Endothelial cell of umbilical vein (primary cell): ENCODE measurements around the gene NTMT1.

ENCODE experiments used
- EZH2 ChIP-seq: IDR thresholded peaks from 2 replicates; pipeline ENCODE4 v1.6.1; 2012; ENCODE audit warnings: borderline replicate concordance, low read depth, mild to moderate bottlenecking, moderate library complexity, low read length, inconsistent platforms; ENCODE audit not compliant: severe bottlenecking
- FOS ChIP-seq: IDR thresholded peaks from 2 replicates; pipeline ENCODE4 v1.6.1; 2011; ENCODE audit warnings: mild to moderate bottlenecking, low read length, moderate library complexity, borderline replicate concordance; ENCODE audit not compliant: insufficient read depth
- JUN ChIP-seq: IDR thresholded peaks from 2 replicates; pipeline ENCODE4 v1.6.1; 2011; ENCODE audit warnings: borderline replicate concordance, low read depth; ENCODE audit not compliant: insufficient read length, insufficient read depth
- MYC ChIP-seq: IDR thresholded peaks from one replicate; pipeline ENCODE4 v1.6.1; 2011; ENCODE audit warnings: mild to moderate bottlenecking, low read depth, low read length
- POLR2A ChIP-seq: IDR thresholded peaks from 2 replicates; pipeline ENCODE4 v1.6.1; 2012; ENCODE audit warnings: low read depth, mild to moderate bottlenecking, control low read depth, low read length
- POLR2AphosphoS5 ChIP-seq: IDR thresholded peaks from 2 replicates; pipeline ENCODE4 v1.6.1; 2012; ENCODE audit warnings: low read depth, mild to moderate bottlenecking, control low read depth, low read length, moderate library complexity; ENCODE audit not compliant: insufficient read depth
- TF ChIP-seq, protein P1 (sequence below): IDR thresholded peaks from 2 replicates; pipeline ENCODE4 v1.6.1; 2011; ENCODE audit not compliant: insufficient read depth, insufficient read length
- TF ChIP-seq, protein P2 (sequence below), 2 donors: IDR thresholded peaks; 1 replicate in 1 of 2; 2 replicates in 1 of 2; pipeline ENCODE4 v1.5.1; 2011; ENCODE audit warnings: low read length in 2 of 2, mild to moderate bottlenecking in 2 of 2, moderate library complexity in 2 of 2, control low read depth in 1 of 2, inconsistent platforms in 1 of 2, low read depth in 1 of 2; ENCODE audit not compliant: insufficient read depth in 1 of 2; ENCODE audit errors: extremely low read depth in 1 of 2

DNA sequence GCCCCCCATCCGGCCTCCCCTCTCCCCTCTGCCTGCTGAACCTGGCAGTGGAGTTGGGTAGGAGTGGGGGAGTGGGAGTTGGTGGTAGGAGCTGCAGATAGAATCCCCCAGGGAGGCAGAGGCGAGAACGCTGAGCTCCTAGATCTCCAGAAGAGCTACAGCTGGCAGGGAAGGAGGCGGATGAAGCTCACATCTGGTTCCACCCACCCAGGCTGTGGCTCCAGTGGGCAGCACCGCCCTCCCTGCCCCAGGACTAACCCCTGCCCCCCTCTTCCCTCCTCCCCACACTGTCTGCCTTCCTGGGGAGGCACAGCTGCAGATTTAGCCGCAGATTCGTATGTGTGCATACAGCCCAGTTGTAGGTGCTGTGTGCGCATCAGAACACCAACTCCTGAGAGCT lies 39.3 kb upstream of the NTMT1 start:
- TF ChIP-seq, protein P1, sequence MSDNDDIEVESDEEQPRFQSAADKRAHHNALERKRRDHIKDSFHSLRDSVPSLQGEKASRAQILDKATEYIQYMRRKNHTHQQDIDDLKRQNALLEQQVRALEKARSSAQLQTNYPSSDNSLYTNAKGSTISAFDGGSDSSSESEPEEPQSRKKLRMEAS = no peak
- no peak for TF ChIP-seq POLR2AphosphoS5
- TF ChIP-seq EZH2 = no peak
- TF ChIP-seq, protein P2, sequence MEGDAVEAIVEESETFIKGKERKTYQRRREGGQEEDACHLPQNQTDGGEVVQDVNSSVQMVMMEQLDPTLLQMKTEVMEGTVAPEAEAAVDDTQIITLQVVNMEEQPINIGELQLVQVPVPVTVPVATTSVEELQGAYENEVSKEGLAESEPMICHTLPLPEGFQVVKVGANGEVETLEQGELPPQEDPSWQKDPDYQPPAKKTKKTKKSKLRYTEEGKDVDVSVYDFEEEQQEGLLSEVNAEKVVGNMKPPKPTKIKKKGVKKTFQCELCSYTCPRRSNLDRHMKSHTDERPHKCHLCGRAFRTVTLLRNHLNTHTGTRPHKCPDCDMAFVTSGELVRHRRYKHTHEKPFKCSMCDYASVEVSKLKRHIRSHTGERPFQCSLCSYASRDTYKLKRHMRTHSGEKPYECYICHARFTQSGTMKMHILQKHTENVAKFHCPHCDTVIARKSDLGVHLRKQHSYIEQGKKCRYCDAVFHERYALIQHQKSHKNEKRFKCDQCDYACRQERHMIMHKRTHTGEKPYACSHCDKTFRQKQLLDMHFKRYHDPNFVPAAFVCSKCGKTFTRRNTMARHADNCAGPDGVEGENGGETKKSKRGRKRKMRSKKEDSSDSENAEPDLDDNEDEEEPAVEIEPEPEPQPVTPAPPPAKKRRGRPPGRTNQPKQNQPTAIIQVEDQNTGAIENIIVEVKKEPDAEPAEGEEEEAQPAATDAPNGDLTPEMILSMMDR (IDR thresholded peaks at IDR 0.05; ENCODE audit: extremely low read depth in 1 of 2, insufficient read depth in 1 of 2, low read depth in 1 of 2, low read length in 2 of 2) = no peak
- no peak for TF ChIP-seq POLR2A
- TF ChIP-seq MYC = no peak
- TF ChIP-seq JUN = no peak
- TF ChIP-seq FOS = no peak
